GM18909 (cell line): ENCODE measurements around the gene NQO2.
"Not testable (repeated sequence)": the region's sequence is repeated elsewhere in the genome, so short reads cannot be mapped to it uniquely, and the experiment has no call there.

ENCODE experiments used
- ATAC-seq: cut with Tn5 transposase; IDR thresholded peaks from one replicate; pipeline ENCODE4 v1.9.1; 2021; ENCODE audit warnings: mild to moderate bottlenecking; ENCODE audit not compliant: unreplicated experiment, poor library complexity

Gene NQO2

DNA sequence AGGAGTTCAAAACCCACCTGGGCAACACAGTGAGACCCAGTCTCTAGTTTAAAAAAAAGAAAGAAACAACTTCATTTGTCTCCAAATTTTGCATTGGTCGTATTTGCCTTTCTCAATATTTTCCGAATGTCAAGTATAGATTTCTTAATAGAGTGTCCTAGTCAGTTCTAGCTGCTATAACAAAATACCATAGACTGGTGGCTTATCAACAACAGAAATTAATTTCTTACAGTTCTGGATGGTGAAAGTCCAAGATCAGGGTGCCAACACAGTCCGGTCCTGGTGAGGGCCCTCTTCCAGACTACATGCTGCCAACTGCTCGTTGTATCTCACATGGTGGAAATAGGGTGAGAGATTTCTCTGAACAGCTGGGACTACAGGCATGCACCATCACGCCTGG lies 34.0 kb downstream of the NQO2 start:
- no peak for ATAC-seq

DNA sequence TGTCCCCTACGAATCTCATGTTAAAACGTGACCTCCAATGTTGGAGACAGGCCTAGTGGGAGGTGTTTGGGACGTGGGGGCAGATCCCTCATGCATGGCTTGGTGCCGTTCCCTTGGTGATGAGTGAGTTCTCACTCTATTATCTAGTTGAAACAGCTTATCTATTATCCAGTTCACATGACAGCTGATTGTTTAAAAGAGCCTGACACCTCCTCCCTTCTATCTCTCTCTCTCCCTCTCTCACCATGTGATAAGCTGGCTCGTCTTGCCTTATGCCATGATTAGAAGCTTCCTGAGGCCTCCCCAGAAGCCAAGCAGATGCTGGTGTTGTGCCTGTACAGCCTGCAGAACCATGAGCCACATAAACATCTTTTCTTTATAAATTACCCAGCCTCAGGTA lies 35.7 kb downstream of the NQO2 start:
- ATAC-seq = no peak

GRCh38 chr6:3036861-3037637 lies 37.4 kb downstream of the NQO2 start:
- ATAC-seq = no peak

DNA sequence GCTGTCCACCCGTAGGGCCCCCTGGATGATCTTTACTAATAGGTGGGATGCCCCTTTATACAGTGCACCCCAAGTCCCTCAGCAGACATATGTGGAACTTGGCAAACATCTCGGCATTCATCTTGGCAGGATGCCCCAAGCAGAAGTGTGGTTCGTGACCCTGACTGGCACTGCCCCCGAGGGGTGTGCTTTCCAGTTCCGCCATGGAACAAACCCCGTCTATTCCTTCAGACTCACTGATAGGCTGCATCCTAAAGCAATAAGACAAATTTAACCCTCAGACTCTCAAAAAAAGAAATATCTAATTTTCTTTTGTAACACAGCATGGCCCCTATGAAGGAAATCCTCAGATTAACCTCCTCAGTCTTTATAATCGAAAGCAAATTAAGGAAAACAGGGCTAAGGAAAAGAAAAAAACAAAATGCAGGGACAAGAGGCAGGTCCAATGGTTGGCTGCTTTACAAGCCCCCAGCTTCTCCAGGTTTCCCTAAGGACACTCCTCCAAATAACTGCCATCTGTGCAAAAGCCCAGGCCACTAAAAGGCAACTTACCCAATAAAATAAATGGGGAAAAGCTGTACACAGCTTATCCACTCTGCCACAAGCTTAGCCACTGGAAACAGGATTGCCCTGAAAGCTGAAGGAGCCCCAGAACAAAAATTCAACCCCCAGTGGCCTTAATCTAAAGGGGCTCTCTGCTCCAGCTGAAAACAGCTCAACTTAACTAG lies 38.1 kb downstream of the NQO2 start:
- ATAC-seq = no peak

DNA sequence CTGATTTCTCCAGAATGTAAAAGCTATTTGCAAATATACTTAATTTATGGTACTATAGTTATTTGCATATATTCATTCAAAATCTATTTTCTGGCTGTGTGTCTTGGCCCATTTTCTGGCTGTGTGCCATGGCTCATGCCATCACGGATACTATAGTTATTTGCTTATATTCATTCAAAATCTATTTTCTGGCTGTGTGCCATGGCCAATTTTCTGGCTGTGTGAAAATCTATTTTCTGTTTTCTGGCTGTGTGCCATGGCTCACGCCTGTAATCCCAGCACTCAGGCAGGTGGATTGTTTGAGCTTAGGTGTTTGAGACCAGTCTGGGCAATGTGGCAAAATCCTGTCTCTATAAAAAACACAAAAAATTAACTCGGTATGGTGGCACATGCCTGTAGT lies 39.7 kb downstream of the NQO2 start:
- no peak for ATAC-seq

GRCh38 chr6:3041147-3041546 lies 41.5 kb downstream of the NQO2 start:
- no peak for ATAC-seq

DNA sequence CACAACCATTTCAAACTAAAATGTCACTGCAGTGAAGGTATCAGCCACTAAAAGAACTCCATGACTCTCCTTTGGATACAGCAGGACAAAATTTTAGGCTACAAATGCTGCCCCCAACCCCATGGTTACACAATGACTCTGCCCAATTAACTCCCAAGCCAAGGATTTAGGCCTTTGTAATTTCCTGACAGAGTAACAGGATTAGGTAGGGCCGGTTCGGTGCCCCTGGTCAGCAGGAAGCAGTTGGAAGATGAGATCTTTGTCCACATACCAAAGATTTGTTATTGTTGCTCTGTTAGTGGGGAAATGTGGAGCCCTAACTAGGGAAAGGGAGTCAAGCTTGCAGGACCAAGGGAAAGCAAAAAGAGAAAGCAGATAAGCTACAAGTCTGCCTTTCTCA lies 41.9 kb downstream of the NQO2 start:
- ATAC-seq = no peak

DNA sequence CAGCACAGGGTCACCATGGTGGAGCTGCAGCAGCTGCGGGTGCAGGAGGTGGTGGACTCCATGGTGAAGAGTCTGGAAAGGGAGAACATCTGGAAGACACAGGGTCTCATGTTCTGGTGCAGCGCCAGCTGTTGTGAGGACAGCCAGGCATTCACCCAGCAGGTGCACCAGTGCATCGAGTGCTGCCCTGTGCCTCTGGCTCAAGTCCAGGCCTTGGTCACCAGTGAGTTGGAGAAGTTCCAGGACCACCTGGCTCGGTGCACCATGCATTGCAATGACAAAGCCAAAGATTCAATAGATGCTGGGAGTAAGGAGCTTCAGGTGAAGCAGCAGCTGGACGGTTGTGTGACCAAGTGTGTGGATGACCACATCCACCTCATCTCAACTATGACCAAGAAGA lies 45.7 kb downstream of the NQO2 start:
- ATAC-seq = no peak

GRCh38 chr6:3045777-3046176 lies 46.1 kb downstream of the NQO2 start:
- no peak for ATAC-seq

GRCh38 chr6:3046295-3046694 lies 46.6 kb downstream of the NQO2 start:
- ATAC-seq = no peak

DNA sequence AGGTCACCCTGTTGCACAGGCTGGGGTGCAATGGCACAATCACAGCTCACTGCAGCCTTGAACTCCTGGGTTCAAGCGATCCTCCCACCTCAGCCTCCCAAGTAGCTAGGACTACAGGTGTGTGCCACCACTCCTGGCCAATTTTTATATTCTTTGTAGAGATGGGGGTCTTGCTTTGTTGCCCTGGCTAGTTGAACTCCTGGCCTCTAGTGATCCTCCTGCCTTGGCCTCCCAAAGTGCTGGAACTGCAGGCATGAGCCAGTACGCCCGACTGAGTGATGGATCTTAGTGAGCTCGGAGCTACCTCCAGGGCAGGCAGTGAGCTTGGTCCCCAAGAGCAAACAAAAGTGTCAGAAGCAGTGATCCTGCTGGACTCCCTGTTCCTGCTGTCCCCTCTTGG lies 48.3 kb downstream of the NQO2 start:
- ATAC-seq = not testable (repeated sequence)

GRCh38 chr6:3052481-3053230 lies 53.0 kb downstream of the NQO2 start:
- no peak for ATAC-seq

- no peak for ATAC-seq
Observed at GRCh38 chr6:3053231-3053508, 53.5 kb downstream of the NQO2 start.

DNA sequence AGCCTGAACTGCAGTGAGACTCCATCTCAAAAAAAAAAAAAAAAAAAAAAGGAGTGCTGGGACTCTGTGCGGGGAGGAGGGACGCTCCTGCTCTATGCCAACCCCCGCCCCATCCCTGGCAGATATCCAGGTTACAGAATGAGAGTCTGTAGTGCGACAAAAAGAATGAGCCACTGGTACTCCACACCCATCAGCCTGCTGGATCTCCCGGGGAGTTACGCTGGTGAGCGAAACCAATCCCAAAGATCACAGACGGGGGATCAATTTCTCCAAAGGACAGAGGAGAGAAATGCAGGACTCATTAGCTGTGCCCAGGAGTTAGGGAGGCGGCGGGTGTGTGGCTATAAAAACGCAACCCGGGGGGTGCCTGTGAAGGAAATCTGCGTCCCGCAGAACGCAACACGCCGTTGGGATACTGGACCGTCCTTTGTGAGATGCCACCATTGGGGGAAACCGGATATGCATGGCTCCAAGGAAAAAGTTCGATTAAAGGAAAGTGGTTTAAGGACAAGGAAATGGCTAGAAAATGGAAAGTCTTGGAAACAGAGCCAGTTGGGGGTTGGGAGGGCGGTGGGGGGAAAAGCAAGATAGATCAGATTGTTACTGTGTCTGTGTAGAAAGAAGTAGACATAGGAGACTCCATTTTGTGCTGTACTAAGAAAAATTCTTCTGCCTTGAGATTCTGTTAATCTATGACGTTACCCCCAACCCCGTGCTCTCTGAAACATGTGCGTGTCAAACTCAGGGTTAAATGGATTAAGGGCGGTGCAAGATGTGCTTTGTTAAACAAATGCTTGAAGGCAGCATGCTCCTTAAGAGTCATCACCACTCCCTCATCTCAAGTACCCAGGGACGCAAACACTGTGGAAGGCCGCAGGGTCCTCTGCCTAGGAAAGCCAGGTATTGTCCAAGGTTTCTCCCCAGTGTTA lies 54.8 kb downstream of the NQO2 start:
- not testable (repeated sequence) for ATAC-seq

GRCh38 chr6:3055158-3055499 lies 55.4 kb downstream of the NQO2 start:
- not testable (repeated sequence) for ATAC-seq

GRCh38 chr6:3057063-3057770 lies 57.5 kb downstream of the NQO2 start:
- no peak for ATAC-seq

DNA sequence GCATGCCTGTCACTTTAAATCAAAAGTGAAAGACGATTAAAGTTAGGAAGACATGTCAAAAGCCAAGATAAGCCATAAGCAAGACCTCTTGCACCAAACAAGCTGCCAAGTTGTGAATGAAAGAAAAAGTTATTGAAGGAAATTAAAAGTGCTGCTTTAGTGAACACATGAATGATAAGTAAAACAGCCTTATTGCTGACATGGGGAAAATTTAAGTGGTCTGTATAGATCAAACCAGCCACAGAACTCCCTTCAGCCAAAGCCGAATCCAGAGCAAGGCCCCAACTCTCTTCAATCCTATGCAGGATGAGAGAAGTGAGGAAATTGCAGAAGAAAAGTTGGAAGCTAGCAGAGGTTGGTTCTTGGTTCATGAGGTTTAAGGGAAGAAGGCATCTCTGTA lies 59.3 kb downstream of the NQO2 start:
- ATAC-seq = no peak

DNA sequence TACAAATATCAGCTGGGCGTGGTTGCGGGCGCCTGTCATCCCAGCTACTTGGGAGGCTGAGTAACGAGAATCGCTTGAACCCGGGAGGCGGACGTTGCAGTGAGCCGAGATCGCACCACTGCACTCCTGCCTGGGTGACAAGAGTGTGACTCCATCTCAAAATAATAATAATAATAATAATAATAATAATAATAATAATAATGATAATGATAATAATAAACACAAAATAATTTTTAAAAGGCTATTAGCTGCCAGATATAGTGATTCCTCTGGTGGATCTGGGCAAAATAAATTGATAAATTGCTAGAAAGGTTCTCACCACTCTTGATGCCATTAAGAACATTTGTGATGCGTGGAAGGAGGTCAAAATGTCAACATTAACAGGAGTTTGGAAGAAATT lies 60.4 kb downstream of the NQO2 start:
- not testable (repeated sequence) for ATAC-seq

- ATAC-seq = no peak
Observed at GRCh38 chr6:3061501-3061941, 61.8 kb downstream of the NQO2 start.

DNA sequence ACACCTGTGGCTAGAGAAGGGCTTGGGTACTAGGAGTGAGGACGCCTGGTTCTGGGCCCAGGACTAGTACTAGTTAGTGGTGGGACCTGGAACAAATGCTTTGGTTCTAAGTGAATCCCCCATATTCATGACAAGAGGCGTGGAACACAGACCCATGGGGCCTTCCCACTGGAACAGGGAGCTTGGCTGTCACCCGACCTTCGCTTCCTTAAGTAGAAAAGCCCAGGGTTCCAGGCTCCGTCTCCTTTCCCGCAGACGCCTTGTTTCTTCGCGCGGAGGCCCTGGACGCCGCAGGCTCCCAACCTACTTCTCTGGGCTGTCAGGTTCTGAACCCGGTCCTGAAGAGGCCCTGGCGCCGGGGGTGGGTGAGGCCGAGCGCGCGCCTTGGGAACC lies 63.6 kb downstream of the NQO2 start:
- not testable (repeated sequence) for ATAC-seq
